Endodermal cell (in vitro differentiated cells): ENCODE measurements around the gene CACNG4. TPM values are rescaled to one million over a fixed set of nuclear protein-coding genes. Genes with fewer than 3 reads are reported as not detected.
A peak's percentile ranks its signal among the peaks of the same experiment; 100 is the strongest.

Experiments used
- DNase-seq: peaks from one replicate; pipeline ENCODE4 v3.0.0-alpha.2; 2017
- H3K27ac ChIP-seq: 2 replicates; pipeline ENCODE4 v1.5.1; 2013; ENCODE audit warnings: mild to moderate bottlenecking, low read depth, low read length, moderate library complexity
- H3K27me3 ChIP-seq: 2 replicates; pipeline ENCODE4 v1.6.1; 2013; ENCODE audit warnings: mild to moderate bottlenecking, low read length, moderate library complexity; ENCODE audit not compliant: insufficient read depth, control insufficient read depth, poor library complexity, severe bottlenecking
- H3K36me3 ChIP-seq: 2 replicates; pipeline ENCODE4 v1.7.0; 2013; ENCODE audit warnings: mild to moderate bottlenecking, low read length, moderate library complexity; ENCODE audit not compliant: control insufficient read depth, insufficient read depth
- H3K4me1 ChIP-seq: one replicate; pipeline ENCODE4 v1.7.0; 2013; ENCODE audit warnings: low read length; ENCODE audit not compliant: control insufficient read depth, insufficient read depth
- H3K4me3 ChIP-seq: 2 replicates; pipeline ENCODE4 v1.5.1; 2013; ENCODE audit warnings: mild to moderate bottlenecking, low read length, moderate library complexity
- H3K9ac ChIP-seq: 2 replicates; pipeline ENCODE4 v1.6.1; 2013; ENCODE audit warnings: mild to moderate bottlenecking, low read length, moderate library complexity; ENCODE audit not compliant: poor library complexity, severe bottlenecking; ENCODE audit errors: extremely low read depth
- H3K9me3 ChIP-seq: 2 replicates; pipeline ENCODE4 v1.6.1; 2013; ENCODE audit warnings: mild to moderate bottlenecking, low read length, moderate library complexity; ENCODE audit not compliant: control insufficient read depth
- H3K27ac Mint-ChIP-seq: 2 replicates; pipeline ENCODE4 v1.8.0; 2020; ENCODE audit warnings: mixed read lengths
- H3K27me3 Mint-ChIP-seq: 2 replicates; pipeline ENCODE4 v1.8.0; 2021; ENCODE audit warnings: mild to moderate bottlenecking, mixed read lengths; ENCODE audit not compliant: insufficient read depth
- H3K36me3 Mint-ChIP-seq: 2 replicates; pipeline ENCODE4 v1.8.0; 2020; ENCODE audit warnings: low read depth, mixed read lengths
- H3K4me1 Mint-ChIP-seq: 2 replicates; pipeline ENCODE4 v1.8.0; 2020; ENCODE audit warnings: mixed read lengths
- H3K4me3 Mint-ChIP-seq: 2 replicates; pipeline ENCODE4 v1.8.0; 2020; ENCODE audit warnings: mild to moderate bottlenecking, moderate library complexity, mixed read lengths
- H3K9me3 Mint-ChIP-seq: 2 replicates; pipeline ENCODE4 v1.8.0; 2020; ENCODE audit warnings: mild to moderate bottlenecking, mixed read lengths
- WGBS, 2 experiments: methylation state at CpG; one replicate each; pipeline versions ENCODE4 v1.1.5 to v1.1.7; 2013; ENCODE audit warnings: missing lambda C conversion rate in 2 of 2, mixed read lengths in 1 of 2; ENCODE audit not compliant: insufficient coverage in 1 of 2, insufficient read length in 1 of 2; 5-methylcytosine and 5-hydroxymethylcytosine counted together
- total RNA-seq, 2 donors: library from RNA; stranded (reverse); fragmentation: NEBNext Ultra II Directional in 1 of 2; extraction: Animal tissue kit (Norgen Biotek cat#: 25700) in 1 of 2; gene quantifications; 2 replicates in 1 of 2; 3 replicates in 1 of 2; pipeline ENCODE4 v1.2.1, GENCODE V29; 2021
- TF ChIP-seq, protein P1 (sequence below): fragments of 200-600 bp; sonication (generic); conservative IDR thresholded peaks from 2 replicates; pipeline ENCODE4 v1.5.0; 2021; ENCODE audit warnings: antibody characterized with exemption, mild to moderate bottlenecking

The CACNG4 gene
- total RNA-seq, 2 donors from 2014 or later, result 0.22 to 1.3 TPM

DNA sequence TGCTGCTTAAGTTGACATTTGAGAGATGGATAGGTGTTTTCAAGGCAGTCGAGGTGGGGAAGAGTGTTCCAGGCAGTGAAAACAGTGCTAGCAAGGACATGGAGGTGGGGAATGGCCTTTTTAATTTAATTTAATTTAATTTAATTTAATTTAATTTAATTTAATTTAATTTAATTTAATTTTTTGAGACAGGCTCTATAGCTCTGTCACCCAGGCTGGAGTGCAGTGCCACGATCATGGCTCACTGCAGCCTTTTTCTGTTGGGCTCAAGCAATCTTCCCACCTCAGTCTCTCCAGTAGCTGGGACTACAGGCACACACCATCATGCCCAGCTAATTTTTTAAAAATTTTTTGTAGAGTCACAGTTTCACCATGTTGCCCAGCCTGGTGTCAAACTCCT lies 32.2 kb upstream of the CACNG4 start:
- Mint-ChIP-seq H3K27me3 (peaks cover 6% of the 10 kb centered on the region), H3K4me3 (no peak overlapping the region), H3K4me1 (no peaks in the 10 kb centered on the region), H3K27ac (no peak overlapping the region), H3K36me3 (no peaks in the 10 kb centered on the region), H3K9me3 (peaks cover 27% of the 10 kb centered on the region)
- 90 to 100% methylated on average over 1 to 2 of the region's 2 CpGs for WGBS, 2 experiments
- no peak overlapping the region for H3K9ac ChIP-seq
- H3K36me3 ChIP-seq, result no peaks in the 10 kb centered on the region
- TF ChIP-seq, protein P1, sequence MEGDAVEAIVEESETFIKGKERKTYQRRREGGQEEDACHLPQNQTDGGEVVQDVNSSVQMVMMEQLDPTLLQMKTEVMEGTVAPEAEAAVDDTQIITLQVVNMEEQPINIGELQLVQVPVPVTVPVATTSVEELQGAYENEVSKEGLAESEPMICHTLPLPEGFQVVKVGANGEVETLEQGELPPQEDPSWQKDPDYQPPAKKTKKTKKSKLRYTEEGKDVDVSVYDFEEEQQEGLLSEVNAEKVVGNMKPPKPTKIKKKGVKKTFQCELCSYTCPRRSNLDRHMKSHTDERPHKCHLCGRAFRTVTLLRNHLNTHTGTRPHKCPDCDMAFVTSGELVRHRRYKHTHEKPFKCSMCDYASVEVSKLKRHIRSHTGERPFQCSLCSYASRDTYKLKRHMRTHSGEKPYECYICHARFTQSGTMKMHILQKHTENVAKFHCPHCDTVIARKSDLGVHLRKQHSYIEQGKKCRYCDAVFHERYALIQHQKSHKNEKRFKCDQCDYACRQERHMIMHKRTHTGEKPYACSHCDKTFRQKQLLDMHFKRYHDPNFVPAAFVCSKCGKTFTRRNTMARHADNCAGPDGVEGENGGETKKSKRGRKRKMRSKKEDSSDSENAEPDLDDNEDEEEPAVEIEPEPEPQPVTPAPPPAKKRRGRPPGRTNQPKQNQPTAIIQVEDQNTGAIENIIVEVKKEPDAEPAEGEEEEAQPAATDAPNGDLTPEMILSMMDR, result no peak
- peaks cover 9% of the 10 kb centered on the region for H3K9me3 ChIP-seq
- H3K27ac ChIP-seq, result no peak overlapping the region
- H3K4me3 ChIP-seq, result no peak overlapping the region
- H3K27me3 ChIP-seq, result no peaks in the 10 kb centered on the region
- H3K4me1 ChIP-seq, result no peaks in the 10 kb centered on the region
- no peak for DNase-seq

DNA sequence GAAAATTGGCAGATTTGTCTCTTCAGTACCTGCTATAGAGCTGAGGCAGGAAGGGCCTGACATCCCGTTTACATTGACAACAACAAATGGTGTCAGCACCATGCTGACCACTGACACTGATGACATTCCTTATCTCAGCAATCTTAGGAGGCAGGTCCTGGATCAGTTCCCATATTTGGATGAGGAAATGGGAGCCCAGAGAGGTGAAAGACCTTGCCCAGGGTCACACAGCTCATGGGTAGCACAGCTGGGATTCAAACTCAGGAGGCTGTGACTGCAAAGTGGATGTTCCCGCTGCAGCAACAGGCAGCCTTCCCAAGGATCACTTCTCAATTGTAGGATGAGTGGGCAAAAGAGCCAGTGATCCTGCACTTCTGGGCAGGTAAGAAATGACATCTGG lies 30.5 kb upstream of the CACNG4 start:
- H3K36me3 Mint-ChIP-seq, result peaks cover 4% of the 10 kb centered on the region
- peak; percentile 22 for DNase-seq

DNA sequence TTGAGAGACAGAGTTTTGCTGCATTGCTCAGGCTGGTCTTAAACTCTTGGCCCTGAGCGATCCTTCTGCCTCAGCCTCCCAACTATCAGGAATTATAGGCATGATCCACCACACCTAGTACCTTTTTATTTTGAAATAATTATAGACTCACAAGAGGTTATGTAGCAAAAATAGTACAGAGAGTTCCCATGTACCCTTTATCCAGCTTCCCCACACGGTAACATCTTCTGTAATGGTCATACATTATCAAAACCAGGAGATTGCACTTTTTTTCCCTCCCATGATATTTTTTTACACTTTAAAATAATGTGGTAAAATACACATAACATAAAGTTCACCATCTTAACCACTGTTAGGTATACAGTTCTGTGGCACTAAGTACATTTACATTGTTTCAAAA lies 28.8 kb upstream of the CACNG4 start:
- H3K4me3 ChIP-seq, result no peak overlapping the region
- H3K36me3 ChIP-seq, result no peaks in the 10 kb centered on the region
- Mint-ChIP-seq H3K27ac (no peak overlapping the region), H3K9me3 (peaks cover 45% of the 10 kb centered on the region), H3K4me1 (no peaks in the 10 kb centered on the region), H3K36me3 (peaks cover 4% of the 10 kb centered on the region), H3K4me3 (no peak overlapping the region), H3K27me3 (peaks cover 3% of the 10 kb centered on the region)
- H3K27me3 ChIP-seq, result no peaks in the 10 kb centered on the region
- peaks cover 17% of the 10 kb centered on the region for H3K9me3 ChIP-seq
- no peak overlapping the region for H3K9ac ChIP-seq
- no peaks in the 10 kb centered on the region for H3K4me1 ChIP-seq
- TF ChIP-seq, protein P1, result no peak
- H3K27ac ChIP-seq, result no peak overlapping the region
- 86 to 92% methylated on average over 1 to 2 of the region's 2 CpGs for WGBS, 2 experiments
- DNase-seq, result peak; percentile 16

More for the DNA sequence above, 30.5 kb upstream of the CACNG4 start:
- no peak overlapping the region for H3K27ac Mint-ChIP-seq
- no peaks in the 10 kb centered on the region for H3K4me1 ChIP-seq
- no peak overlapping the region for H3K9ac ChIP-seq
- no peak overlapping the region for H3K4me3 ChIP-seq
- peaks cover 44% of the 10 kb centered on the region for H3K9me3 Mint-ChIP-seq
- H3K27me3 ChIP-seq, result no peaks in the 10 kb centered on the region
- H3K4me1 Mint-ChIP-seq, result no peaks in the 10 kb centered on the region
- H3K9me3 ChIP-seq, result peaks cover 17% of the 10 kb centered on the region
- H3K27me3 Mint-ChIP-seq, result peaks cover 3% of the 10 kb centered on the region
- TF ChIP-seq, protein P1, result no peak
- WGBS, 2 experiments, result 79 to 89% methylated on average over 2 of the region's 2 CpGs
- H3K4me3 Mint-ChIP-seq, result no peak overlapping the region
- H3K27ac ChIP-seq, result no peak overlapping the region
- H3K36me3 ChIP-seq, result no peaks in the 10 kb centered on the region
